ENCODE measurements around the gene ZC3H10.

ZC3H10 gene

GRCh38 chr12:56161690-56162351 lies 43.8 kb downstream of the ZC3H10 start:
- no peak for DNase-seq (ENCODE audit: low read depth)
- H3K4me3 ChIP-seq (ENCODE audit: low read depth, low read length): no peak overlapping the region
- TF ChIP-seq MAX (IDR thresholded peaks at IDR 0.05; ENCODE audit: low read depth, low read length) (no peak), MYC (IDR thresholded peaks at IDR 0.05; ENCODE audit: low read depth, low read length) (no peak), POLR2A (IDR thresholded peaks at IDR 0.05; ENCODE audit: extremely low read depth, insufficient read length) (no peak)
- TF ChIP-seq, protein P1, sequence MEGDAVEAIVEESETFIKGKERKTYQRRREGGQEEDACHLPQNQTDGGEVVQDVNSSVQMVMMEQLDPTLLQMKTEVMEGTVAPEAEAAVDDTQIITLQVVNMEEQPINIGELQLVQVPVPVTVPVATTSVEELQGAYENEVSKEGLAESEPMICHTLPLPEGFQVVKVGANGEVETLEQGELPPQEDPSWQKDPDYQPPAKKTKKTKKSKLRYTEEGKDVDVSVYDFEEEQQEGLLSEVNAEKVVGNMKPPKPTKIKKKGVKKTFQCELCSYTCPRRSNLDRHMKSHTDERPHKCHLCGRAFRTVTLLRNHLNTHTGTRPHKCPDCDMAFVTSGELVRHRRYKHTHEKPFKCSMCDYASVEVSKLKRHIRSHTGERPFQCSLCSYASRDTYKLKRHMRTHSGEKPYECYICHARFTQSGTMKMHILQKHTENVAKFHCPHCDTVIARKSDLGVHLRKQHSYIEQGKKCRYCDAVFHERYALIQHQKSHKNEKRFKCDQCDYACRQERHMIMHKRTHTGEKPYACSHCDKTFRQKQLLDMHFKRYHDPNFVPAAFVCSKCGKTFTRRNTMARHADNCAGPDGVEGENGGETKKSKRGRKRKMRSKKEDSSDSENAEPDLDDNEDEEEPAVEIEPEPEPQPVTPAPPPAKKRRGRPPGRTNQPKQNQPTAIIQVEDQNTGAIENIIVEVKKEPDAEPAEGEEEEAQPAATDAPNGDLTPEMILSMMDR (IDR thresholded peaks at IDR 0.05; ENCODE audit: low read depth, low read length): no peak

DNA sequence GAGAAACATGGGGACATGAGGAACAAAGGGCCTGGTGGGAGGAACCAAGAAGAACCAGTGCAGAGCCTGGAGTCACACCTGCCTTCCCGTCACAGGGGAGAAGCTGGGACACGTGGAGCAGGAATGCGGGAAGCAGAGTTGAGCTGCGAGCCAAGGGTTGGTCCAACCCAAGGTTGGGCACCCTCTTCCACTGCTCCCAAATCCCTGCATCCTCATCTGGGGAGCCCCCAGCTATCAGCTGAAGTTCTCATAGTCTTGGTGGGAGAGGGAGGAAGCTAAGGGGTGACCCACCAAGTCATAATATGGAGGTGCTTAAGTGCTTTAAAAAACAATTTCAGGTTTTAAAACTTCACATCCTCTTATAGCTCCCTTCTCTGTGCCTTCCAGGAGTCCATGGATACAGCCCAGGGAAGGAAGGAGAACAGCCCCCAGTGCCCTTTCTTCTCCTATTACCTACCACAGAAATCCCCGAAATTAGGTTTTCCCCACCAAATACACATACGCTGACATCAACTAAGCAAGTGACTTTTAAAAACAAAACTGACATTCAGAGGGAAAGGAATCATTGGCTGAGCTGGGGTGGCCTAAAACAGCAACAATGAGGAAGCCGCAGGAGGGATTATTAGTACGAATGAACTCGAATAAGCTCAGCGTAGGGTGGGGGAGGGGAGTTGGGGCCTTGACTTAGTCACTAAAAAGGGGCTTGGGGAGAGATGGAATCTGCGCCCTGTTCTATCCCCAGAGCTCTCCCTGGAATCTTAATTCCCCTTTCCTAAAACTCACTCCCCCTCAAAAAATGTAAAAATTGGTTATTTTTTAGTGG lies 44.6 kb downstream of the ZC3H10 start:
- DNase-seq (ENCODE audit: low read depth): no peak
- no peak overlapping the region for H3K4me3 ChIP-seq (ENCODE audit: low read depth, low read length)
- TF ChIP-seq POLR2A (IDR thresholded peaks at IDR 0.05; ENCODE audit: extremely low read depth, insufficient read length) (no peak), MYC (IDR thresholded peaks at IDR 0.05; ENCODE audit: low read depth, low read length) (no peak), MAX (IDR thresholded peaks at IDR 0.05; ENCODE audit: low read depth, low read length) (no peak)
- TF ChIP-seq, protein P1 (IDR thresholded peaks at IDR 0.05; ENCODE audit: low read depth, low read length): no peak

DNA sequence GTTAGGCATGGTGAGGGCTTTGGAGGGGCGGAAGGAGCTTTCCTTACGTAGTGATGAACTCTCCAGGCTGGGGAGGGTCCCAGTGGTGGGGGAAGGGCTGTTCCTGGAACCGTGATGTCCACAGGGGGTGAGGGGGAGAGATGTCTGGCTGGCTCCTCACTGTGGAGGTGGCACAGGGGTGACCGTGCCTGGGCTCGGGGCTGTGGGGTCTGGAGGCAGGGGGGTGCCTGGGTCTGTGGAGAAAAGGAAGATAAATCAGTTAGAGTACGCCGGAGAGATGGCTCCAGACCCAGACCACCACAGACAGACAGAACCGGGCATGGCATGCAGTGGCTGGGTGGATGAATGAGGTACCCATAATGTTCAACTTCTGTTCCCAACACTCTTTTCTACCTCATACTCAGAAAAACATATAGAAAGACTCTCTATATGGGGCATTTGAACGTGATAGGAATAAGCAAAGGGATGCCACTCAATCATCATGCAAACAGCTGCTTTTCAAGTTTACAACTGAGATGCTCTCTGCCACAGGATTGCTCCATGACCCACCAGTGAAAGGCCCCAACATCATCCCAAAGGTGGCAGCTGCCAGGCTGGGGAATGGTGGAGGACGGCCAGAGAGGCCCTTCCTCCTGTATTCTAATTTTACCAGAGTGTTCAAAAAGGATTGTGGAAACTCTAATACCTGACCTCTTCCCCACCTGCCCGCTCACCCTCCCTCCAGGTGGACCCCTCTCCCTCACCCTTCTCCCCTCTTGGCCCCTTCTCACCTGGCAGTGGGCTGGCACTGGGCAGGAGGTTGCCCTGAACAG lies 45.7 kb downstream of the ZC3H10 start:
- no peak for TF ChIP-seq MAX (IDR thresholded peaks at IDR 0.05; ENCODE audit: low read depth, low read length)
- no peak for TF ChIP-seq POLR2A (IDR thresholded peaks at IDR 0.05; ENCODE audit: extremely low read depth, insufficient read length)
- TF ChIP-seq, protein P1 (IDR thresholded peaks at IDR 0.05; ENCODE audit: low read depth, low read length): no peak
- TF ChIP-seq MYC (IDR thresholded peaks at IDR 0.05; ENCODE audit: low read depth, low read length): no peak
- H3K4me3 ChIP-seq (ENCODE audit: low read depth, low read length): no peak overlapping the region
- no peak for DNase-seq (ENCODE audit: low read depth)

GRCh38 chr12:56164345-56164729 lies 46.3 kb downstream of the ZC3H10 start:
- DNase-seq (ENCODE audit: low read depth): no peak
- H3K4me3 ChIP-seq (ENCODE audit: low read depth, low read length): no peak overlapping the region
- no peak for TF ChIP-seq POLR2A (IDR thresholded peaks at IDR 0.05; ENCODE audit: extremely low read depth, insufficient read length)
- no peak for TF ChIP-seq MYC (IDR thresholded peaks at IDR 0.05; ENCODE audit: low read depth, low read length)

GRCh38 chr12:56165369-56165768 lies 47.3 kb downstream of the ZC3H10 start:
- TF ChIP-seq MAX (IDR thresholded peaks at IDR 0.05; ENCODE audit: low read depth, low read length): no peak
- TF ChIP-seq POLR2A (IDR thresholded peaks at IDR 0.05; ENCODE audit: extremely low read depth, insufficient read length): no peak
- TF ChIP-seq, protein P1 (IDR thresholded peaks at IDR 0.05; ENCODE audit: low read depth, low read length): no peak
- no peak for TF ChIP-seq MYC (IDR thresholded peaks at IDR 0.05; ENCODE audit: low read depth, low read length)
- no peak overlapping the region for H3K4me3 ChIP-seq (ENCODE audit: low read depth, low read length)
- DNase-seq (ENCODE audit: low read depth): no peak

Data from NB4 (cell line).